NCI-H2227 (cell line): ENCODE data around the gene TPO.

Experiments
- DNase-seq: peaks from one replicate; lab custom pipeline; 2025; ENCODE audit not compliant: unreplicated experiment; lab: John Stamatoyannopoulos, UW

TPO gene

DNA sequence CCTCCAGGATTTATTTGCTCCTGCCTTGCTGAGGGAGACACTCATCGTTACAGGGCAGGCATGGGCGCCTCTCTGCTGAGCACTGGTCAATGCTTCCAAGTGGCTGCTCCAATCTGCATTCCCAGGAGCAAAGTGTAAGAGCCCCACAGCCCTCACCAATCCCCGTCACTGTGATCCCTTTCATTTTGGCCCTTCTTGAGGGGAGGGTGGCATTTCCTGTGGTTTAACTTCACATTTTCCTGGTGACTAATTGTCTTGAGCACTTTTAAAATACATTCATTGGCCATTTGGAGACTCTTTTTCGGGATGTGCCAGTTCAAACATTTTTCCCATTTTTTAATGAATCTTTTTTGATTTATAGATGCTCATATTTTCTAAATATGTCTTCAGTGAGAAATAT lies 33.0 kb downstream of the TPO start:
- DNase-seq, result no peak

GRCh38 chr2:1448009-1448408 lies 34.7 kb downstream of the TPO start:
- no peak for DNase-seq

- DNase-seq, result no peak
Observed at GRCh38 chr2:1450915-1451314, 37.7 kb downstream of the TPO start.

DNA sequence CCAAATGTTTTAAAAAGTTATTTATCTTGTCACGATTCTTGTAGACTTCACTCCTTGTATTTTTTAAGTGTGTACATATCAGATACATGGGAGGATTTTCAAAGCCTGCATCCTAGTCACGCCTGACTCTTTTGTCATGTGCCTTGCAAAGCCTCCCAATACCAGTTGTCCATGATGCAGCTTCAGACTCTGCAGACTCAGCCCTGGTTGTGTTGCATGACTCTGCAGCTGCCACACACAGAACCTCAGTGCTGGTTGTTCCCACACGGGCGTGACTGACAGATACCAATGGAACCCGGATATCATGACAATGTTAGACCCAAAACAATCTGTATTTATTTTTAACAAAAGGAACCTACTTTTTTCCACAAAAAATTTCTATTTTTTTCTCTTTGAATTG lies 38.2 kb downstream of the TPO start:
- no peak for DNase-seq

DNA sequence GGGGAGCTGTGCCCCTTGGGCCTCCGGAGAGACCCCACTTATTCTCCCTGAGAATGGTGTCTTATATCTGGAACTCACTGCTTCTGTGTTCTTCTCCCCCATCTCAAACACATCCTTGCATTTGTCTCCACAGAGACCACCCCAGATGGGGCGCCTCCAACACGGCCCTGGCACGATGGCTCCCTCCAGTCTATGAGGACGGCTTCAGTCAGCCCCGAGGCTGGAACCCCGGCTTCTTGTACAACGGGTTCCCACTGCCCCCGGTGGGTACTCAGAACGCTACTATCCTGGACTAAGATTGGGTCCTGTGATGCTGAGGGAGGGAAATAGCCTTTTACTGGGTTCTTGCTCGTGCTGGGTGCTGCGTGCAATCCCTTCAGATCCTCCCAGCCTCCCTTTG lies 40.3 kb downstream of the TPO start:
- no peak for DNase-seq

DNA sequence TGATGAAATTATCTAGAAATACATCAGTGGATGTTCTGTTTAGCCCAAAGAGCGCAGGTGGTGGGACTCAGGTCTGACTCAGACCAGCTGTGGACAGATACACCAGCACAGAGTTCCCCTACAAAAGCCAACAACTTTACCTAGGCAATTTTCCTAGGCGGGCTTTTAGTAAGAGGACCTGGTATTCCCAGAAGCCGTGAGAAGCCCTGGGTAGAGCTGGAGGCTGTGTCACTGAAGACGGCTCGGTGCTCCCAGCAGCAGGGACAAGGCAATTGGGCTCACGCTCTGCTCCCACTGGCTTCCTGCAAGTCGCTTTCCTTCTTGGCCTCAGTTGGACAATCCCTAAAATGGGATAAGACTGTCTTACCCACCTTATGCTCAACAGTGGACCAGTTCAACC lies 41.1 kb downstream of the TPO start:
- no peak for DNase-seq

DNA sequence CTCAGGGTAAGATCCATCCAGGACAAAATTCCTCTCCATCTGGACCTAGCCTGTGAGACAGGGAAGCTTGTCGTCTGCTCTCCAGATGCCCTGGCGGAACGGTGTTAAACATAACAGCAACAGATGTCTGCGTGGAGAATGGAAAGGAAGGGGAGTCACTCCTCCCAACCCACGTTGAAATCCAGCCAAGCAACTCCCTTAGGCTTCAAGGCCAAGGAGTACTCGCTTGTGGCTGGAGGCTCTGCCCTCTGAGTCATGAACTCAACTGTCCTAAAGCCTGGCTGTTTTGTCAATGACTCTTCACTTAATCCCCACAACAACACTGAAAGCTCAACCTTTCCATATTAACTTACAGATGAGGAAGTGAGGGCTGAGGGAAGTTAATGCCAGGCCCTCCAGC lies 42.2 kb downstream of the TPO start:
- no peak for DNase-seq

DNA sequence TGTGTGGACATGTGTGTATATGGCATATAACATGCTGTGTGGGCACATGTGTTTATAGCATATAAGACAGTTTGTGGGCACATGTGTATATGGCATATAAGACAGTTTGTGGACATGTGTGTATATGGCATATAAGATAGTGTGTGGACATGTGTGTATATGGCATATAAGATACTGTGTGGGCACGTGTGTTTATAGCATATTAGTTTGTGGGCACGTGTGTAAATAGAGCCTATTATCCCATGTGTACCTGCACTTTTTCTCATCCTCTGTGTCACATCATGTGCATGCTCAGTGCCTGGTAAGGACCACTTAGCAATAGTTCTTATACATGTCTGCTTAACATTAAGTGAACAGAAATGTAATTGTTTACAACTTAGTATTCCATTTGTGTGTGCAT lies 45.2 kb downstream of the TPO start:
- DNase-seq, result no peak

DNA sequence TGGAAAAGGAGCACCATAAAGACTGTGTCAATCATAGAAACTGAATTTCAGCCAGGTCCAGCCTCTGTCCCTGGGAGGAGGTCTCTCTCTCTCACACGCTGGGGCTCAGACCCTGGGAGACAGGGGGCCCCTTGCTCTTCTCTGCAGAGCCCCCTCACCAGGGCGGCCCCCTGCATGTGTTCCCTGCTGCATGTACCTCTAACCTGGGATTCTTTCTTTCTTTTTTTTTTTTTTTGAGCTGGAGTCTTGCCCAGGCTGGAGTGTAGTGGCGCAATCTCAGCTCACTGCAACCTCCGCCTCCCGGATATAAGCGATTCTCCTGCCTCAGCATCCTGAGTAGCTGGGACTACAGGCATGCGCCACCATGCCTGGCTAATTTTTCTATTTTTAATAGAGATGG lies 46.5 kb downstream of the TPO start:
- no peak for DNase-seq

DNA sequence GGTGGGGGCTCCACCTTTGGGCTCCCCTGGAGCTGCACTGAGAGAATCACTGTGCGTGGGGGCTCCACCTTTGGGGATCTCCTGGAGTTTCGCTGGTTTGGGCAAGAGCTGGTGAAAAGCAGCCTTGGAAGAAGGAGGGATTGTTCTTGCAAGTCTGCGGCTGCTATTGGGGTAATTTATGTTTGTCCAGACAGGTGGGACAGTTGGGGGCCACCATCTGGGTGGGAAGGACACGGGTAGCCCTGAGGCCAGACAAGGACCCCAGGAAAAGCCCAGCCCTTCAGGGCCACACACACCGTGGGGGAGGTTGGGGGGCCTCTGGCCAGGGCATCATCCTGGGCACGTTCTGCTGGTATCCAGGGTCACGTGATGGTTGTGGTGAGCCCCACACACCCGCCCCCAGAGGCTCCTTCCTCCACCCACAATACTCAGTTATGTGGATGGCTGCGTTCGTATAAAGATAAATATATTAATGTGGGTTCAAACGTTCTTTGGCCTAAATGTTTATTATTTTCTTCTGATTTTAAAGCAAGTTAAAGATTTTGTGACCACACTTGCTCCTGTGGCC lies 47.7 kb downstream of the TPO start:
- no peak for DNase-seq

GRCh38 chr2:1461507-1462390 lies 48.5 kb downstream of the TPO start:
- no peak for DNase-seq

GRCh38 chr2:1462994-1463393 lies 49.7 kb downstream of the TPO start:
- DNase-seq, result no peak

DNA sequence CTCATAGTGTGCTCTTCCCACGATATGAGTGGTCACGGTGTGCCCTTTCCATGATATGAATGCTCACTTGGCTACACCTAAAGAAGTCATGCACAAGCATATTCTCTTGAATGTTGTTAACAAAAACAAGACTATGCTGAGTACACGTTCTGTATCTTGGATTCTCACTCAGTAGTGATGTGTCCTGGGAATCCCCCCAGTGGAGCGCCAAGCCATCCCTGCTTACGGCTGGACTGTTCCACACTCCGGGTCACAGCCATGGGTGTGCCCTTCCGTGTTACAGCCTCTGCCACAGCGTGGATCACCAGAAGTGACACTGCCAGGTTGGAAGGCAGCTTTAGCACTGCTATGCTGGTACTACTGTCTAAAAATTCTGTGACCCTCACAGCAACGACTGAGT lies 59.1 kb downstream of the TPO start:
- no peak for DNase-seq

DNA sequence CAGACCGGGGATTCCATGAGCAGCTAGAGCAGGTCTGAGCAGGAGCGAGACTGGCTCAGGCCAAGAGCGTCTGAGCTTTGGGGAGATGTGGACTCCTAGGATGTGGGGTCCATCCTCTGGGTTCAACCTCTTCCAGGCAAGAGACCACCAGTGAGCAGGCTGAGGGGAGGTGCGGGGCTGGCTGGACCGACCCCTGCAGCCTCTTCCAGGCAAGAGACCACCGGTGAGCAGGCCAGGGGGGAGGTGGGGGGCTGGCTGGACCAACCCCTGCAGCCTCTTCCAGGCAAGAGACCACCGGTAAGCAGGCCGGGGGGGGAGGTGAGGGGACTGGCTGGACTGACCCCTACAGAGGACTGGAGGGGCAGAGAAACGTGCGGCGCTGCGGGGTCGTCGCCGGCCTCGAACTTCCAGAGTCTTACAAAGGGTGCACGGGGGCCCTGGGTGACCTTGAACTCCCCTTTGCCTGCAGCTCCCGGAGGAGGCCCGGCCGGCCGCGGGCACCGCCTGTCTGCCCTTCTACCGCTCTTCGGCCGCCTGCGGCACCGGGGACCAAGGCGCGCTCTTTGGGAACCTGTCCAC lies 63.4 kb downstream of the TPO start:
- no peak for DNase-seq

DNA sequence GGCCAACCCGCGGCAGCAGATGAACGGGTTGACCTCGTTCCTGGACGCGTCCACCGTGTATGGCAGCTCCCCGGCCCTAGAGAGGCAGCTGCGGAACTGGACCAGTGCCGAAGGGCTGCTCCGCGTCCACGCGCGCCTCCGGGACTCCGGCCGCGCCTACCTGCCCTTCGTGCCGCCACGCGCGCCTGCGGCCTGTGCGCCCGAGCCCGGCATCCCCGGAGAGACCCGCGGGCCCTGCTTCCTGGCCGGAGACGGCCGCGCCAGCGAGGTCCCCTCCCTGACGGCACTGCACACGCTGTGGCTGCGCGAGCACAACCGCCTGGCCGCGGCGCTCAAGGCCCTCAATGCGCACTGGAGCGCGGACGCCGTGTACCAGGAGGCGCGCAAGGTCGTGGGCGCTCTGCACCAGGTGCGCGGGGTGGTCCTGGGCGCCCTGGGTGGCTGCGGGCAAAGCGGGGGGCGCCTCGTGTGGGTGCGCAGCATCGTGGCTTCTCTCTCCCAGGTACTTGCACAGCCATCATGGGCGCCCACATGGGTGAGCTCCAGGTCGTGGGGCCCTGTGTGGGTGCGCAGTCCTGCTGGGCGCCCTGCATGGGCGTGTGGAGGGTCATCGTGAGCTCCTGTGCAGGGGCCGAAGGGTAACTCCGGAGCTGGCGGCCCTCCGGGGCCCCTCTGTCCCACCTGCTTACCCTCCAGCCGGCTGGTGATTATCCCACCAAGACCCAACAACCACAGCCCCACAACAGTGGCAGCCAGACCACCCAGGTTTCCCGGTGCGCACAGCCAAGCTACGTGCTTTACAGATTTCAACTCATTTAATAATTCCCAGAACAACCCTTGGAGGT lies 64.2 kb downstream of the TPO start:
- no peak for DNase-seq

DNA sequence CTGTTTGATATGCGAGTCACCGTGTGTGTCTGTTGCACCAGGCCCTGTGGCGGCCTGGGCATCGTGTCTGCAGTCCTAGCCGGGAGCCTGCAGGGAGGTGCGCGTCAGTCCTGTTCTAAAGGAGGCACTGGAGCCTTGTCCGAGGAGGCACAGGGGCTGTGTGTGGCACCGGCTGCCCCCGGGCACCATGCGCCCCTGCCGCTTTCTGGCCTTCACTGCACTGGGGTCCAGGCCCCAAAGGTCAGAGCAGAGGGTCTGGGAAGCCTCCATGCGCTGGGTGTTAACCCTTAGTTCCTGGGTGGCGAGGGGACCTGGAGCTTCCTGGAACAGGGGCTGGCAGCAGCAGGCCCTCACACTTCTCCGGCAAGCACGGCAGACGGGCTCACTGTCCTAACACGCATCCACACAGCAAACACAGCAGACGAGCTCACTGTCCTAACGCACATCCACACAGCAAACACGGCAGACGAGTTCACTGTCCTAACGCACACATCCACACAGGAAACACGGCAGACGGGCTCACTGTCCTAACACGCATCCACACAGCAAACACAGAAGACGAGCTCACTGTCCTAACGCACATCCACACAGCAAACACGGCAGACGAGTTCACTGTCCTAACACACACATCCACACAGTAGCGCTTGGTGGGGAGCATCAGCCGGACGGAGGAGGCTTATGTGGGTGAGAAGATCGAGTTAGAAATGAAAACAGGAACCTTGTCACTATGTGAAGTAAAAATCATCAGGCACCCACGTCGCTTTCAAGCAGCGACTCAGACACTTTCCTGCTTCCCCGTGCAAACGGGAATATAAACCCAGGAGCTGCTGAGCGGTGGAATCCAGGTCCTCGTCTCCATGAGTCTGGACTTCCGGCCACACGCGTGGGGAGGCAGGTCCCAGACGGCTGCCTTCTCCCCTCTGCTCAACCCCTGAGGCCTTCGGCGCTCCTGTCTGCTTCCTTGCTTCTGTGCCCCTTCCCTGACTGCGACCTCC lies 65.3 kb downstream of the TPO start:
- no peak for DNase-seq

GRCh38 chr2:1479346-1479745 lies 66.1 kb downstream of the TPO start:
- DNase-seq, result no peak

DNA sequence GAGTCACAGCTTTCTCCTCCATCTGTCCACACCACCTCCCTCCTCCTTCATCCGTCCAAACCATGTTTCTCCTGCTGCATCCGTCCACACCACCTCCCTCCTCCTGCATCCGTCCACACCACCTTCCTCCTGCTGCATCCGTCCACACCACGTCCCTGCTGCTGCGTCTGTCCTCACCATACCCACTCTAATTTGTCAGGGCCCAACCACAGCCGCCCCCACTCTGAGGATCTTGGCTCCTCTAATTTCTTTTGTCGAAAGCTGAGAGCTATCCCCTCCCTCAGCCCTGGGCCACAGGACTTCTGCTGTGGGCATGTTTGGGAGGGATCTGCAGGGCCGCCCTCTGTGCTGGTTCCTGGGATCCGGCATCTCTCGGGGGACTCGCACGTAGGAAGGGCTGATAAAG lies 67.4 kb downstream of the TPO start:
- DNase-seq, result no peak

DNA sequence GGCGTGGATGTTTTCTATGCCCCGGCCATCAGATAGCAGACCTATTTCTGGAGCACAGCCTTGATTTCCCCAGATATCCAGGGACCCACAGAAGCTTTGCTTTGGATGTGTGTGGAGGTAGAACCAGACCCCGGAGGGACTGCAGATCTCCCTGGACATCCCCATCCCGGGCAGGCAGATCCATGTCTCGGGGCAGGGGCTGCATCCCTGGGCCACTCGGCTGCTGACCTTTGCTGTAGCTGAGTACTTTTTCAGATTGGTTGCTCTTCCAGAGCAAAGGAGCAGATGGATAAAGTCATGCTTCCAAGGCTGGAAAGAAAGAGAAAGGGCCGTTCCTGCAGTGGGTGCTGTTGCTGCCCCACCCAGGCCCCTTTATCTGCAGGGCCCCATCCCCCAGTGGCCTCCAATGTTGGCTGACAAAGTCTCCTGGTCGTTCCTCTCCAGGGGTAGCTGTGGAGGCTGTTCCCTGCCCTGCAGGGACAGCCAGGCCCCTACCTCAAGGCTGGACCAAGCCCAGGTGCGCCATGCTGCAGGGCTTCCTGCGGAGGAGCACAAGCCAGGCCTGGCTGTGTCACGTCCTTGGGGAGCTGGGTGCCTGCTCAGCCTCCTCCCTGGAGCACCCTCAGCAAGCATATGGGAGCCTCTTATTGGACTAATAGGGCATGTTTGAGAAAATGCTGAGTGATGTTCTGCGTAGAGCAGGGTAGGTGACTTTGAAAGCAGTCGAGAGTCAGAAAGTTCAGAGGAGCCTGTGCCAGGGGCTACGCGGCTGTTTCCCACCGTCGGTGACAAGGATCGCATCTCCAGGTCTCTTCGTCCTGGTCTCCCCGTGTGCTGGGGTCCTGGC lies 68.4 kb downstream of the TPO start:
- no peak for DNase-seq
